T-helper 1 cell treated with Interleukin-12 subunit alpha and Interleukin-12 subunit beta and Interleukin-4 antibody, amounts not matched to agents 30 μg/mL and 1 μg/mL, for 36 hours (primary cell): ENCODE measurements around the gene SYT12.

Experiments
- H3K27ac Mint-ChIP-seq: one replicate; pipeline ENCODE4 v1.8.0; 2021; ENCODE audit warnings: mild to moderate bottlenecking, mixed read lengths
- H3K27me3 Mint-ChIP-seq: one replicate; pipeline ENCODE4 v1.8.0; 2021; ENCODE audit warnings: low read depth, mixed read lengths
- H3K36me3 Mint-ChIP-seq: one replicate; pipeline ENCODE4 v1.8.0; 2021; ENCODE audit warnings: low read depth, mixed read lengths
- H3K4me1 Mint-ChIP-seq: one replicate; pipeline ENCODE4 v1.8.0; 2021; ENCODE audit warnings: low read depth, mixed read lengths
- H3K4me3 Mint-ChIP-seq: one replicate; pipeline ENCODE4 v1.8.0; 2021; ENCODE audit warnings: mild to moderate bottlenecking, moderate library complexity, mixed read lengths
- H3K9me3 Mint-ChIP-seq: one replicate; pipeline ENCODE4 v1.8.0; 2021; ENCODE audit warnings: mixed read lengths

Gene SYT12

DNA sequence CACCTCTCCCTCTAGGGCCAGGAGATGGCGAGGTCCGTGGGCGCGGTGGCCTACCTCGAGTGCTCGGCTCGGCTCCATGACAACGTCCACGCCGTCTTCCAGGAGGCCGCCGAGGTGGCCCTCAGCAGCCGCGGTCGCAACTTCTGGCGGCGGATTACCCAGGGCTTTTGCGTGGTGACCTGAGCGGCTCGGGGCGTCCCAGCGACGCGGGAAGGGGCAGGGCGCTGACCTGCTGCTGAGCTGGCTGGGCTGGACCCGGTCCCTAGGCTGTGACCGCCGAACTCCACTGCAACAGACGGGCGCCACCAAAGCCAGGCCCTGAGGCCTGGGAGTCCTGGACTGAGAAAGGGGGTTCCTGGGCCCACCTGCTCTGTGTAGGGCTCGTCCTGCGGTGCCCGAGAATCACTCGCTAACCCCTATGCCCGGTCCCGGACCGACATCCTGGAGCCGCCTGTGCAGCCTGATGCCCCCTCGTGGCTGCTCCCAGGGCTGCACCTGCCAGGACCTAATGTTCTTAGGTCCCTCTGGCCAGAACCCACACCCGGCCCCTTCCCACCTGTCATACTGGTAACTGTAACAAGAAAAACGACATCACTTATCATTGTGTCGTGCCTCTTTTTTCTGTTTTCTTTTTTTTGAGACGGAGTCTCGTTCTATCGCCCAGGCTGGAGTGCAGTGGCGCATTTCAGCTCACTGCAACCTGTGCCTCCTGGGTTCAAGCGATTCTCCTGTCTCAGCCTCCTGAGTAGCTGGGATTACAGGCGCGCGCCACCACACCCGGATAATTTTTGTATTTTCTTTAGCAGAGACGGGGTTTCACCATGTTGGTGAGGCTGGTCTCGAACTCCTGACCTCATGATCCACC lies 48.7 kb downstream of the SYT12 start:
- no peaks in the 10 kb centered on the region for H3K9me3 Mint-ChIP-seq
- H3K27ac Mint-ChIP-seq, result no peak overlapping the region
- peaks cover 9% of the 10 kb centered on the region for H3K27me3 Mint-ChIP-seq
- H3K36me3 Mint-ChIP-seq, result no peaks in the 10 kb centered on the region
- peak overlapping the region; percentile 53 for H3K4me3 Mint-ChIP-seq
- peaks cover 4% of the 10 kb centered on the region for H3K4me1 Mint-ChIP-seq

DNA sequence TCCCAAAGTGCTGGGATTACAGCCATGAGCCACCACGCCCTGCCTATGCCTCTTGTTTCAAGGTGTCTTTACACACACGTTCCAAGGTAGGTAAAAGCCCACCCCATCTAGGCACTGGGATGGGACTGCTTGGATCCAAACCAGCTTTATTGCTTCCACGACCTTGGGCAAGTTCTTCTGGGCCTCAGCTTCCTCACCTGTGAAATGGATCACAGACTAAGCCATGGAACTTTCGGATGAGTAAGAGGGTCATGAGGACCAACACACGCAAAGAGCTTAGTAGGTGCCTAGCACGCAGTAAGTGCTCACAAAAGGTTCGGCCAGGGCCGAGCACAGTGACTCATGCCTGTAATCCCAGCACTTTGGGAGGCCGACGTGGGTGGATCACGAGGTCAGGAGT lies 49.4 kb downstream of the SYT12 start:
- no peak overlapping the region for H3K27ac Mint-ChIP-seq
- peaks cover 4% of the 10 kb centered on the region for H3K4me1 Mint-ChIP-seq

DNA sequence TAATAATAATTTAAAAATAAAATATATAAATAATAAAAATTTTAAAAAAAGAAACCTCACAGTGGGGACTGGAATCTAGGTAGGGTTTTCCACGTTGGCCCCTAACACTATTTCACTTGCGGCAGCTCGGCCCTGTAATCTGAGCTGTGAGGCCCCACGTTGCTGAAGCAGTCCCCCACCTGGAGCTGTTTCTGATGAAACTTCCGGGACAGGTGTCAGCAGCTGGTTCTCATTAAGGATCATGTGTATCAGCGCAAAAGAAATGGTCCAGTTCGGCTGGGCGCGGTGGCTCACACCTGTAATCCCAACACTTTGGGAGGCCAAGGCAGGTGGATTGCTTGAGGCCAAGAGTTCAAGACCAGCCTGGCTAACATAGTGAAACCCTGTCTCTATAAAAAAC lies 51.0 kb downstream of the SYT12 start:
- Mint-ChIP-seq H3K9me3 (no peaks in the 10 kb centered on the region), H3K27ac (no peak overlapping the region), H3K4me3 (no peak overlapping the region), H3K4me1 (peaks cover 4% of the 10 kb centered on the region), H3K27me3 (peaks cover 6% of the 10 kb centered on the region), H3K36me3 (no peaks in the 10 kb centered on the region)

More for the DNA sequence above, 49.4 kb downstream of the SYT12 start:
- Mint-ChIP-seq H3K27me3 (peaks cover 9% of the 10 kb centered on the region), H3K9me3 (no peaks in the 10 kb centered on the region), H3K4me3 (no peak overlapping the region), H3K36me3 (no peaks in the 10 kb centered on the region)

DNA sequence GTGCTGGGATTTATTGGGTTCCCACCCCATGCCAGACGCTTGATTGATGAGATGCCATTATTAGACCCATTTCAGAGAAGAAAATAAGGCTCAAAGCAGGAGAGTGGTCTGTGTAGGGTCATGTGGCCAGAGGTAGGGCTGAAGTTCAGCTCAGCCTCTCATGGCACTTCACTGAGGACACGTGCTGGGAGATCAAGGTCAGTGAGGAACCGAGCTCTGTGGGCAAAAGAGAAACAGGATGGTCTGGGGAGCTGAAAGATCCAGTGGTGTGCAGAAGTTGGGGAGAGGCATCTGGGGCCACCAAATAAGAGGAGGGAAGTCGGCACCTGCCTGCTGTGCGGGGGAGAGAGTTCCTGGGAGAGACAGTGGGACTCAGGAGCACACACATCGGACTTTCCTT lies 53.3 kb downstream of the SYT12 start:
- Mint-ChIP-seq H3K4me1 (peaks cover 9% of the 10 kb centered on the region), H3K27ac (no peak overlapping the region), H3K4me3 (no peak overlapping the region), H3K9me3 (no peaks in the 10 kb centered on the region), H3K27me3 (no peaks in the 10 kb centered on the region), H3K36me3 (no peaks in the 10 kb centered on the region)

DNA sequence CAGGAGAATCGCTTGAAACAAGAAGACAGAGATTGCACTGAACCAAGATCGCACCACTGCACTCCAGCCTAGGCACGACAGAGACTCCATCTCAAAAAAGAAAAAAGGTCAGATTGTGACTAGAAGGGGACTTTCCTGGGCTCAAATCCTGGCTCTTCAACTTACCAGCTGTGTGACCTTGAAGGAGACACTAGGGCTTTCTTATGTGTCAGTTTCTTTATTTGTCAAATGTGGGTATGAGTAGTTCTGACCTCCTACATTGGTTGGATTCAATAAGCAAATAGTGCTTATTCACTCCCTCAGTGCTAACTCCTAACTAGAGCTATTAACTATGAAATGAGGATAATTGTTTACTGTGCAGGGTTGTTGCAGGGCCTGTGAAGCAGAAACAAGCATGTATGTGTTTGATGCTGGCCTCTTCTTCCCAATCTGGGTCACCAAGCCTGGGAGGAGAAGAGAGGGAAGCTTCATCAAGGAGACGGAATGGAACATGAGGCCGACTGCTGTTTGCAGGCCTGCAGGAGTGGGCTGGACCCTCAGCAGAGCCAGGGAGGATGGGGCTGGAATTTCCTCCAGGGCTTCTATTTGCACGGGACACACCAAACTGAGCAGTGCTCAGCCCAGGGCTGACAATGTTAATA lies 56.3 kb downstream of the SYT12 start:
- H3K27me3 Mint-ChIP-seq, result no peaks in the 10 kb centered on the region
- H3K4me1 Mint-ChIP-seq, result peaks cover 12% of the 10 kb centered on the region
- H3K36me3 Mint-ChIP-seq, result no peaks in the 10 kb centered on the region
- H3K9me3 Mint-ChIP-seq, result no peaks in the 10 kb centered on the region
- no peak overlapping the region for H3K27ac Mint-ChIP-seq
- H3K4me3 Mint-ChIP-seq, result no peak overlapping the region

DNA sequence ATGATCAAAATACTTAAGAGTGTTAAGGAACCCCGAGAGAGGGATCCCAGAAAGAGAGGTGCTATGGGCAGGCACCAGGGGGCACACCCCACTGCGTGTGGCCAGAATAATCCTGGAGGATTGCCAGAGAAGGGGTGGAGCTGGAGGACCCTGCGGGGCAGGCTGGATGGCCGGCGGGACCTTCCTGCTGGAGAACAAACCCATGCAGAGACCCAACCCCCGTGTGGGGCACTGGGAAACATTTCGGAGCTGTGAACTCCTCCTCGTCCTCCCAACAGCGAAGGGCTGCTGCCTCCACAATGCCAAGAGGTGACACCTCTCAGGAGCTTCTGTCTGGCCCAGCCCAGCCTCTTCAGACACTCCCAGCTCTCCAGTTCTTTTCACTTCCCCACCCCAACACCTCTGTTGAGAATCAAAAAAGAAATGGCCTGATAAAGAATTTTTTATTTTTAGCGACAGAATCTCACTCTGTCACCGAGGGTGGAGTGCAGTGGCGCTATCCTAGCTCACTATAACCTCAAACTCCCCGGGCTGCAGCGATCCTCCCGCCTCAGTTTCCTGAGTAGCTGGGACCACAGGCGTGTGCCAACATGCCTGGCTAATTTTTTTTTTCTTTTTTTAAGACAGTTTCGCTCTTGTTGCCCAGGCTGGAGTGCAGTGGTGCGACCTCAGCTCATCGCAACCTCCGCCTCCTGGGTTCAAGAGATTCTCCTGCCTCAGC lies 59.3 kb downstream of the SYT12 start:
- Mint-ChIP-seq H3K27ac (no peak overlapping the region), H3K4me3 (peak overlapping the region; percentile 14), H3K36me3 (no peaks in the 10 kb centered on the region), H3K4me1 (peaks cover 12% of the 10 kb centered on the region), H3K9me3 (no peaks in the 10 kb centered on the region), H3K27me3 (no peaks in the 10 kb centered on the region)

DNA sequence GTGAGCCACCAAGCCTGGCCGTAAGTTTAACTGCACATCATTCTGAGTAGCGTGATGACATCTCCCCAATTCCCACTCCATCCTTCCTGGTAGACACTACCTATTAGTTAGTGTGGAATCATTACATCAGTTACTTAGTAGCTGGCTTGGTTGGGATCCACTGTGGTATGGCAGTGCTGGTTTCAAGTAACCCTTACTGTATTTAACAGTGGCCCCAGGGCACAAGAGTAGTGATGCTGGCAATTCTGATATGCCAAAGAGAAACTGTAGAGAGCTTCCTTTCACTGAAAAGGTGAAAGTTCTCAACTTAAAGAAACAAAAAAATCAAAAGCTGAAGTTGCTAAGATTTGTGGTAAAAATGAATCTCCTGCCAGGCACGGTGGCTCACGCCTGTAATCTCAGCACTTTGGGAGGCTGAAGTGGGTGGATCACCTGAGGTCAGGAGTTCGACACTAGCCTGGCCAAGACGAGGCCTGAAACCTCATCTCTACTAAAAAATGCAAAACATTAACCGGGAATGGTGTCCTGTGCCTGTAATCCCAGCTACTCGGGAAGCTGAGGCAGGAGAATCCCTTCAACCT lies 60.9 kb downstream of the SYT12 start:
- no peak overlapping the region for H3K27ac Mint-ChIP-seq
- no peaks in the 10 kb centered on the region for H3K9me3 Mint-ChIP-seq

DNA sequence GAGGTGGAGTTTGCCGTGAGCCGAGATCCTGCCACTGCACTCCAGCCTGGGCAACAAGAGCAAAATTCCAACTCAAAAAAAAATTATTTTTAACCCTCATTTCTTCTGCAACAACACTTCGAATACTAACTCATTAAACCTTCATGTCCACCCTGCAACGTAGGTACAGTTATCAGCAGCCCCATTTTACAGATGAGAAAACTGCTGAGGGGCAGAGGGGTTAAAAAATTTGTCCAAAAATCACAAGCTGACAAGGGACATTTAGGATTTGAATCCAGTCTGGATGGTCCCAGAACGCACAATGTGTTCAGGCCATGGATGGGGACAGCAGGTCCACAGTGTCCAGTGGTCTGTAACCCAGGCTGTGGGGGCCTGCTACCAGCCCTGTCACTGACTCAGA lies 62.7 kb downstream of the SYT12 start:
- Mint-ChIP-seq H3K9me3 (no peaks in the 10 kb centered on the region), H3K4me1 (peaks cover 8% of the 10 kb centered on the region)

More for the DNA sequence above, 60.9 kb downstream of the SYT12 start:
- H3K27me3 Mint-ChIP-seq, result no peaks in the 10 kb centered on the region
- H3K4me3 Mint-ChIP-seq, result no peak overlapping the region
- H3K4me1 Mint-ChIP-seq, result peaks cover 12% of the 10 kb centered on the region
- no peaks in the 10 kb centered on the region for H3K36me3 Mint-ChIP-seq

DNA sequence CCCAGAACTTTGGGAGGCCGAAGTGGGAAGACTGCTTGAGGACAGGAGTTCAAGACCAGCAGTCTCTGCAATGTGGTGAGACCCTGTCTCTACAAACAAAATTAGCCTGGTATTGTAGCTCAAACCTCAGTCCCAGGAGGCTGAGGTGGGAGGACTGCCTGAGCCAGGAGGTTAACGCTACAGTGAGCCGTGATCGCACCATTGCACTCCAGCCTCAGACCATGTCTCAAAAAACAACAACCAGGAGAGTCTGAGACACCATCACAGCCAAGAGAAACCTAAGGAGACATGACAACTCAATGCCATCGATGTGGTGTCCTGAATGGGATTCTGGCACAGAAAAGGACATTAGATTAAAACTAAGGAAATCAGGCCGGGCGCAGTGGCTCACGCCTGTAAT lies 67.8 kb downstream of the SYT12 start:
- H3K36me3 Mint-ChIP-seq, result no peaks in the 10 kb centered on the region
- H3K27ac Mint-ChIP-seq, result no peak overlapping the region

More for the DNA sequence above, 62.7 kb downstream of the SYT12 start:
- Mint-ChIP-seq H3K27me3 (no peaks in the 10 kb centered on the region), H3K4me3 (no peak overlapping the region), H3K27ac (no peak overlapping the region), H3K36me3 (no peaks in the 10 kb centered on the region)

DNA sequence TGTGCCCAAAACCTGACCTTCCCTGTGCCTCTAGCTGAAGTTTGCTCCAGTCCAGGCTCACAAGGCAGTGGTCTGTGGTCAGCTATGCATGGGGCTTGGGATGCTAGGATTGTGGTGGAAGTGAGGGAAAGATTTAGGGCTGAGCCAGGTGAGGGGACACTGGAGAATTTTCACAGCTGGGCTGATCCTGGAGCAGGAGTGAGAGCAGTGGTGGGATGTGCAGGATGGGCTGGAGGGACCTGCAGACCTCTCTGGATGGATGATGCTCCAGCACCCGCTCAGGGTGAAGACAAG lies 72.2 kb downstream of the SYT12 start:
- no peaks in the 10 kb centered on the region for H3K9me3 Mint-ChIP-seq
- no peak overlapping the region for H3K4me3 Mint-ChIP-seq
- no peaks in the 10 kb centered on the region for H3K36me3 Mint-ChIP-seq
- H3K4me1 Mint-ChIP-seq, result peaks cover 11% of the 10 kb centered on the region
- no peaks in the 10 kb centered on the region for H3K27me3 Mint-ChIP-seq
- no peak overlapping the region for H3K27ac Mint-ChIP-seq

More for the DNA sequence above, 67.8 kb downstream of the SYT12 start:
- no peaks in the 10 kb centered on the region for H3K27me3 Mint-ChIP-seq
- H3K4me3 Mint-ChIP-seq, result no peak overlapping the region
- no peaks in the 10 kb centered on the region for H3K4me1 Mint-ChIP-seq
- no peaks in the 10 kb centered on the region for H3K9me3 Mint-ChIP-seq

DNA sequence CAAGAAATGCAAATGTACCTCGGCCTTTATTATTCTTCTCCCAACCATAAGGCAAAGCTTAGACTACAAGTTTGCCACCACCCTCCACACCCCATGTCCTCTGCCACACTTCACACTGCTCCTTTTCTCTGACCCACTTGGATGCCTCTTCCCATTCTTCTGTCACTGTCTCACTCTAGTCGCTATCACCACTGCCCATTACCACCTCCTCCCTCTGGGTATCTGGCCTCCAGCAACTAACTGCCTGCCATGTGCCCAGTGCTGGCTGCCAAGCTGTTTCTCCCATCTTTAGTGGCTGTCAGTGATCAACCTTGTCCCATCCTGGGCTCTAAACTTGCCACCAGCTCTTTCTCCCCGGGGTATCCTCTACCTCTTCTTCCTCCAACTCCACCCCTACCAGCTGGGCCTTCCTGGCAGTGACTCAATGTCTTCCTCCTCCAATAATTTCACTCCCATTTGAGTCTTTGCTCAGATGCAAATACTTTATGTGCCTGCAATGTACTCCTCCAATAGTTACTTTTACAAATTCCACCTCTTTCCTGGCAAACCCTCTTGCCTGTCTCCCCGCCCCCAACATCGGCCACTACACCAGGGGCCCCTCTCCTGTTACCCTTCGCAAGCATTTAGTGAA lies 76.0 kb downstream of the SYT12 start:
- Mint-ChIP-seq H3K36me3 (no peaks in the 10 kb centered on the region), H3K27ac (no peak overlapping the region), H3K4me1 (peaks cover 20% of the 10 kb centered on the region), H3K9me3 (no peaks in the 10 kb centered on the region), H3K4me3 (no peak overlapping the region), H3K27me3 (no peaks in the 10 kb centered on the region)

DNA sequence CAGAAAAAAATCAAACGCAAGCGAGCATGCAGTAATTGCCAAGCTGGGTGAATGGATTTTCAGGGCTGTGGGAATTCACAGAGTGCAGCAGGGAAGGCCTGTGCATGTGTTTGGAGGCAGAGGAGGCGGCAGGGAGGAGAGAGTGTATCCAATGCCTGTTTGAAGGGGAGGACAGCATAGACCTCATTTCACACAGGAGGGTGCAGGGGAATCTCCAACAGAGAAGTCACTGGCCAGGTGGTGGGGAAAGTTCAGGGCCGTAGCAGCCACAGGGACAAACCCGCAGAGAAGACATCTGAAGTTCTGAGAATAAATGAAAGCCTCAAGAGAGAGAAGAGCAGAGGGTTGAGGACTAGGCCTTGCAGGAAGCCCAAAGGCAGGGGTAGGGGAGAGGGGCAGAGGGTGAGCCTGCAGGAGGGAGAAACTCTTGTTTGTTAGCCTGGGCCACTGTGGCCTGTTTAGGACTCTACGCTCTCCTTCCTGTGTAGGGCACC lies 76.9 kb downstream of the SYT12 start:
- no peaks in the 10 kb centered on the region for H3K9me3 Mint-ChIP-seq
- H3K27ac Mint-ChIP-seq, result peak overlapping the region; percentile 69
- H3K4me1 Mint-ChIP-seq, result peaks cover 24% of the 10 kb centered on the region
- H3K4me3 Mint-ChIP-seq, result peak overlapping the region; percentile 59
- H3K36me3 Mint-ChIP-seq, result no peaks in the 10 kb centered on the region
- H3K27me3 Mint-ChIP-seq, result no peaks in the 10 kb centered on the region
